ENCODE data around the gene GABRR2. TPM values are rescaled to one million over a fixed set of nuclear protein-coding genes. Genes with fewer than 3 reads are reported as not detected.

GABRR2 gene
- total and polyA plus RNA-seq, 2 of the 4 experiments (the other 2 are of a cell fraction): 0.26 TPM; not detected in 1

DNA sequence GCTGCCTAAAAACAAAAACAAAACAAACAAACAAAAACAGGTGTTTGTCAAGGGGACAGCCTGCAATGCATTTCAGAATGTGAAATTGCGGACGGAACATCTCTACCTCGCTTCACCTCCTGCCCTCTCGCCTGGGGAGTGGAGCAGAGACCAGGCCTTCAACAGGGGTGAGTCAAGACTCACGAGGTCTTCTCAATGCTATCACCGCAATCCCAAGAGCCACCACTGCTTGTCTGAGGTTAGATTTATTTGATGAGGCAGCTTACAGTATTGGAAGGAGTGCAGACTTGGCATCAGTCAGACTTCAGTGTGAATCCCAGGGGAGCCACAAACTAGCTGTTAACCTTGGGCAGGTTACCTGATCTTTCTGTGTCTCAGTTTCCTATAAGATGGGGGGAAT lies 105.6 kb downstream of the GABRR2 start:
- no peak overlapping the region for H3K56ac ChIP-seq (ENCODE audit: extremely low read depth, insufficient read depth, low read length)

More for the DNA sequence above, 105.6 kb downstream of the GABRR2 start:
- DNase-seq (no peak), ATAC-seq (ENCODE audit: low read depth) (no peak)
- H3K9ac ChIP-seq (ENCODE audit: low read depth, low read length): no peak overlapping the region
- no peak overlapping the region for H2AFZ ChIP-seq (replicated peaks; ENCODE audit: low read length, poor library complexity)
- intact Hi-C loops (cut with micrococcal nuclease): no loop called here
- no peak overlapping the region for H3K4me2 ChIP-seq (ENCODE audit: low read depth, low read length)
- 95% methylated on average over 4 of the region's 6 CpGs; no CpG with 5 or more reads in 1 of the 2 experiments for WGBS, 2 experiments (ENCODE audit: extremely low coverage in 2 of 2, insufficient read length in 1 of 2)
- H2BK120ac ChIP-seq (ENCODE audit: low read depth, low read length): no peak overlapping the region
- ChIA-PET POLR2A (ENCODE audit: unreplicated experiment) (no interaction called here), CTCF (interaction anchor here (0.6 kb wide), 2 partner anchors 249 to 706 kb away, joined by 3 read pairs; no protein-coding TSS in a partner anchor)
- BruUV-seq (replicated peaks): no TSS peak
- no peaks in the 10 kb centered on the region for H4K20me1 ChIP-seq (ENCODE audit: insufficient read depth, low read length)
- H3K9me3 ChIP-seq (ENCODE audit: control insufficient read depth, insufficient read depth, low read length): no peaks in the 10 kb centered on the region
- no peaks in the 10 kb centered on the region; the same call in none of the 2 replicates for H3K27me3 ChIP-seq (ENCODE audit: control insufficient read depth, insufficient read depth, low read length)
- H2BK20ac ChIP-seq (ENCODE audit: low read depth, low read length): no peak overlapping the region
- no peaks in the 10 kb centered on the region for H3K4me1 ChIP-seq (ENCODE audit: control insufficient read depth, insufficient read depth, low read length)
- TF ChIP-seq MAZ (IDR thresholded peaks at IDR 0.05; ENCODE audit: borderline replicate concordance, low read depth, low read length) (no peak), BHLHE40 (IDR thresholded peaks at IDR 0.05; ENCODE audit: low read depth, low read length) (no peak), MXI1 (IDR thresholded peaks at IDR 0.05; ENCODE audit: borderline replicate concordance, low read depth, low read length) (no peak), NFE2L2 (IDR thresholded peaks at IDR 0.05; ENCODE audit: low read depth, low read length) (no peak)
- TF ChIP-seq, protein P1, sequence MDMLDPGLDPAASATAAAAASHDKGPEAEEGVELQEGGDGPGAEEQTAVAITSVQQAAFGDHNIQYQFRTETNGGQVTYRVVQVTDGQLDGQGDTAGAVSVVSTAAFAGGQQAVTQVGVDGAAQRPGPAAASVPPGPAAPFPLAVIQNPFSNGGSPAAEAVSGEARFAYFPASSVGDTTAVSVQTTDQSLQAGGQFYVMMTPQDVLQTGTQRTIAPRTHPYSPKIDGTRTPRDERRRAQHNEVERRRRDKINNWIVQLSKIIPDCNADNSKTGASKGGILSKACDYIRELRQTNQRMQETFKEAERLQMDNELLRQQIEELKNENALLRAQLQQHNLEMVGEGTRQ (IDR thresholded peaks at IDR 0.05; ENCODE audit: low read depth, low read length): no peak
- no peak overlapping the region for H2AK9ac ChIP-seq (replicated peaks; ENCODE audit: low read depth, low read length, poor library complexity)
- in situ Hi-C loops (cut with MboI; ENCODE audit: low sequenced_read_pairs): no loop called here
- H2BK5ac ChIP-seq (ENCODE audit: low read depth, low read length, poor library complexity, severe bottlenecking): no peak overlapping the region
- H3K4ac ChIP-seq (ENCODE audit: low read depth, low read length): no peak overlapping the region
- no peaks in the 10 kb centered on the region for H3K9me1 ChIP-seq (ENCODE audit: insufficient read depth, low read length)
- no peak overlapping the region for H3K27ac ChIP-seq (ENCODE audit: insufficient read depth, low read length)
- no peak overlapping the region for H4K5ac ChIP-seq (ENCODE audit: low read depth, low read length)
- H3K36me3 ChIP-seq (ENCODE audit: control insufficient read depth, insufficient read depth, low read length): no peaks in the 10 kb centered on the region
- H3K4me3 ChIP-seq (ENCODE audit: insufficient read depth, low read depth, low read length): no peak overlapping the region
- no peak overlapping the region for H3K23ac ChIP-seq (ENCODE audit: low read depth, low read length)
- no peak overlapping the region for H4K91ac ChIP-seq (ENCODE audit: insufficient read depth, low read depth, low read length)
- H2BK15ac ChIP-seq (ENCODE audit: low read depth, low read length): no peak overlapping the region
- H3K14ac ChIP-seq (replicated peaks; ENCODE audit: low read depth, low read length): no peak overlapping the region
- no peak overlapping the region for H4K8ac ChIP-seq (ENCODE audit: low read depth in 2 of 2, low read length in 2 of 2)
- H3K18ac ChIP-seq (ENCODE audit: low read depth, low read length): no peak overlapping the region
- dilution Hi-C loops (cut with HindIII; ENCODE audit: low sequenced_read_pairs, unreplicated experiment): no loop called here
- H2AK5ac ChIP-seq (ENCODE audit: low read depth, low read length): no peak overlapping the region
- no peaks in the 10 kb centered on the region for H3K79me1 ChIP-seq (ENCODE audit: low read depth in 1 of 2, low read length in 2 of 2)

Data from IMR-90 (cell line).